Activated T-helper 17 cell treated with anti-CD3 and anti-CD28 coated beads, Interleukin-2, amount 50 U/mL, for 72 hours (primary cell): ENCODE measurements around the gene SV2C. TPM values are rescaled to one million over a fixed set of nuclear protein-coding genes. Genes with fewer than 3 reads are reported as not detected.

Experiments
- ATAC-seq: fragments of 150-1000 bp; cut with Tn5 transposase; replicated peaks from 2 replicates; pipeline ENCODE4 v1.10.0; 2021; ENCODE audit warnings: mild to moderate bottlenecking, moderate library complexity
- H3K27ac Mint-ChIP-seq: one replicate; pipeline ENCODE4 v1.8.0; 2022; ENCODE audit warnings: mixed read lengths
- H3K27me3 Mint-ChIP-seq: one replicate; pipeline ENCODE4 v1.8.0; 2022; ENCODE audit warnings: mixed read lengths
- H3K36me3 Mint-ChIP-seq: one replicate; pipeline ENCODE4 v1.8.0; 2022; ENCODE audit warnings: low read depth, mild to moderate bottlenecking, mixed read lengths
- H3K4me1 Mint-ChIP-seq: one replicate; pipeline ENCODE4 v1.8.0; 2022; ENCODE audit warnings: mixed read lengths
- H3K4me3 Mint-ChIP-seq: one replicate; pipeline ENCODE4 v1.8.0; 2022; ENCODE audit warnings: mild to moderate bottlenecking, mixed read lengths
- H3K9me3 Mint-ChIP-seq: one replicate; pipeline ENCODE4 v1.8.0; 2022; ENCODE audit warnings: mixed read lengths
- total RNA-seq, 2 donors: library from RNA; stranded (reverse); gene quantifications; one replicate each; pipeline ENCODE4 v1.2.3, GENCODE V29; 2022

Gene SV2C
- total RNA-seq, 2 donors from 2014 or later: 0.13 to 0.45 TPM

DNA sequence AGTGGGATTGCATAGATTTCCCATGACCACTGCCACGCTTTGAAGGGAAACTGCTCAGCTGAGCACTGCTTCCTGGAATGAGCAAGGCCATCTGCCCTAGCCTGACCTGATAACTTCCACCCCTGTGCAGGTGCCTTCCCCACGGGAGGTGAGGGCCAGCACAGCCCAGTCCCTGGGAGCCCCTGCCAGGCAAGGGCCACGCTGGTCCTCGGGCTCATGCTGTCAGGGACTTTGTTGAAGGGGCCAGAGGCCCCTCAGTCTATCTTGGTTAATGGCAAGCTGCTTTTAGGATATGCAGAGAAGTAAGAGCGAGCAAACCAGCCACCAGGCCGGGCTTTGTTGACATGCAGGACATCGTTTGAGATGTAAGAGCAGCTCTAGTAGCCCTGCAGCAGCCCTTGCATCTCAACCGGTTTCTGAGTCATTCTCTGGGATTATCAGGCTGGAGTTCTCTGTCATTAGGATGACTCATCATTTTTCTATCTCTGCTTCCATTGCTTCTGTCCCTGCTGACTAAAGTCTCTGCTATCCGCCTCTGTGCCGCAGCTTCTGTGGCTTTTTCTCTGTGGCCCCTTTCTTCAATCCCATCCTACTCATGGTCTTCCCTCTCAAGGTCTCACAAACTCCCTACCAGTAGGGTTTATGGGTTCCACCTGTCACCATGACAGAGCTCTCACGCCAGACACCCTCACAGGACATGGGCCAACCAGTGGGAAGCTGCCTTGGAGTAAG is 289.3 kb downstream of the SV2C start:
- no peak for ATAC-seq
- Mint-ChIP-seq H3K9me3 (no peaks in the 10 kb centered on the region), H3K27ac (peak overlapping the region; percentile 26), H3K4me1 (peaks cover 6% of the 10 kb centered on the region), H3K27me3 (no peaks in the 10 kb centered on the region), H3K4me3 (no peak overlapping the region), H3K36me3 (no peaks in the 10 kb centered on the region)

GRCh38 chr5:76376148-76376865 is 293.1 kb downstream of the SV2C start:
- Mint-ChIP-seq H3K36me3 (no peaks in the 10 kb centered on the region), H3K9me3 (no peaks in the 10 kb centered on the region), H3K27me3 (no peaks in the 10 kb centered on the region), H3K4me3 (no peak overlapping the region), H3K4me1 (peaks cover 22% of the 10 kb centered on the region), H3K27ac (no peak overlapping the region)
- ATAC-seq: no peak

DNA sequence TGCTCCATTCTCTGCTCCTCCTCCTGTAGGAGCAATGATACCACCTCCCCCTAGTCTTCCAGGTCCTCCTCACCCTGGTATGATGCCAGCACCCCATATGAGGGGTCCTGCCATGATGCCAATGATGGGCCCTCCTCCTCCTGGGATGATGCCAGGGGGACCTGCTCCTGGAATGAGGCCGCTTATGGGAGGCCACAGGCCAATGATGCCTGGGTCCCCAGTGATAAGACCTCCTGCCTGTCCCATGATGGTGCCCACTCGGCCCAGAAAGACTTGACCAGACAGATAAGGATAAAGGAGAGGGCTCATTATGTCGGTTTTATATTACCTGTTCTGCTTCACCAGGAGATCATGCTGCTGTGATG is 293.7 kb downstream of the SV2C start:
- Mint-ChIP-seq H3K27me3 (no peaks in the 10 kb centered on the region), H3K36me3 (no peaks in the 10 kb centered on the region), H3K9me3 (no peaks in the 10 kb centered on the region), H3K27ac (no peak overlapping the region), H3K4me1 (peaks cover 22% of the 10 kb centered on the region), H3K4me3 (no peak overlapping the region)
- no peak for ATAC-seq

DNA sequence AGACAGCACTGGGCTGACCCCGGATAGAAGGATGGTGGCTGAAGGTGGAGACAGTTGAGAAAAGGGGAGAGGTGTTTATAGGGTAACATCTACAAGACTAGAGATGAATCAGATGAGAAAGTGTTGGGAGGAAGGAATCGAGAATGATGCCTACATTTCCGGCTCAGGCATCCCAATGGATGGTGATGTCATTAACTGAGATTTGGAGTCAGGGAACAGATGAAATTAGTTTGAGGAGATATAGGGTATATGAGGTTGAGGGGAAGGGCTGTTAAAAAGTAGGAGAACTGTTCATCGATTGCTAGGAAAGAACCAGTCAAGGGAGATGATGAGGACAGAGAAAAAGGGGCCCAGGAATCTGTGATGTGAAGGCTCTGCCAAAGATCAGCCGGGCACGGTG is 295.2 kb downstream of the SV2C start:
- Mint-ChIP-seq H3K27me3 (no peaks in the 10 kb centered on the region), H3K27ac (peak overlapping the region; percentile 12), H3K9me3 (no peaks in the 10 kb centered on the region), H3K4me3 (peak overlapping the region; percentile 9), H3K36me3 (no peaks in the 10 kb centered on the region), H3K4me1 (peaks cover 22% of the 10 kb centered on the region)
- no peak for ATAC-seq

DNA sequence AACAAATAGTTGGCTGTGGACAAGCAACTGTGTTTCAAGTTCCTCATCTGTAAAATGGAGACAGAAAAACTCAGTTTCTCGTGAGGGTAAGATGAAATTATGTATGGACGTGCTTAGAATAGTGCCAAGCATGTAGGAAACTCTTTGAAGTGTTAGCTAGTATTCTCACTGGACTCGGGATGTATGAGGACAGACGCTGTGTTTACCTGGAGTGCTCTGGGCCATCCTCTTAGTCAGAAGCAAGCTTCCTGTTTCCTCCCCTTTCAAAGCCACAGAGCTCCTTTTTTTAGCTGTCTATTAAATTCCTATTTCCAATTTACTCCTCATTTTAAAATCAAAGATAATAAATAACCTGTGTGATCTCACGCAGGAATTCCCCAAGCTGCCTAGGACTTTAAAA is 296.1 kb downstream of the SV2C start:
- Mint-ChIP-seq H3K36me3 (no peaks in the 10 kb centered on the region), H3K4me1 (peaks cover 22% of the 10 kb centered on the region), H3K4me3 (peak overlapping the region; percentile 9), H3K27me3 (no peaks in the 10 kb centered on the region), H3K27ac (peak overlapping the region; percentile 12), H3K9me3 (no peaks in the 10 kb centered on the region)
- ATAC-seq: peak; percentile 87

DNA sequence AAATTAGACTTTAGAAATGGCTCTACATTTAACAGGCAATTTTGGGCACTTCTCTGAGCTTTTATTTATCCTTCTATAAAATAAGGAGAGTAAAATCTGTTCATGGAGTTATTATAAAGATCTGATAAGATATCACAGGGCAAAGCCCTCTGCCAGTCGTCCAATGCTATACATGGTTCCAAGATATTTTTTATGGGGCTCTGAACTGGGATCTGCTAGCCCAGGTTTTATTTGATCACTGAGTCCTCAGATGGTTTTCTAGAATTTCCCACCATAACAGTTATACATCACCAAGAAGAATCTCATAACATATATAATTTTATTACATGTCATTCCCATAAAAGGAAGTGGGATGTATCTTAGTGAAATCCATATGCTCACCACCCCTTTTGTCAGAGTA is 296.7 kb downstream of the SV2C start:
- peak overlapping the region; percentile 9 for H3K4me3 Mint-ChIP-seq
- H3K27ac Mint-ChIP-seq: peak overlapping the region; percentile 12
- no peaks in the 10 kb centered on the region for H3K27me3 Mint-ChIP-seq
- no peaks in the 10 kb centered on the region for H3K9me3 Mint-ChIP-seq
- ATAC-seq: no peak
- H3K4me1 Mint-ChIP-seq: peaks cover 24% of the 10 kb centered on the region
- H3K36me3 Mint-ChIP-seq: no peaks in the 10 kb centered on the region

- Mint-ChIP-seq H3K9me3 (no peaks in the 10 kb centered on the region), H3K27me3 (no peaks in the 10 kb centered on the region), H3K36me3 (no peaks in the 10 kb centered on the region), H3K4me3 (no peak overlapping the region), H3K27ac (peak overlapping the region; percentile 12), H3K4me1 (peaks cover 28% of the 10 kb centered on the region)
- no peak for ATAC-seq
Observed at GRCh38 chr5:76380346-76381066, 297.3 kb downstream of the SV2C start.

GRCh38 chr5:76383126-76383832 is 300.1 kb downstream of the SV2C start:
- peak overlapping the region; percentile 2 for H3K27ac Mint-ChIP-seq
- peak; percentile 48 for ATAC-seq
- H3K9me3 Mint-ChIP-seq: no peaks in the 10 kb centered on the region

DNA sequence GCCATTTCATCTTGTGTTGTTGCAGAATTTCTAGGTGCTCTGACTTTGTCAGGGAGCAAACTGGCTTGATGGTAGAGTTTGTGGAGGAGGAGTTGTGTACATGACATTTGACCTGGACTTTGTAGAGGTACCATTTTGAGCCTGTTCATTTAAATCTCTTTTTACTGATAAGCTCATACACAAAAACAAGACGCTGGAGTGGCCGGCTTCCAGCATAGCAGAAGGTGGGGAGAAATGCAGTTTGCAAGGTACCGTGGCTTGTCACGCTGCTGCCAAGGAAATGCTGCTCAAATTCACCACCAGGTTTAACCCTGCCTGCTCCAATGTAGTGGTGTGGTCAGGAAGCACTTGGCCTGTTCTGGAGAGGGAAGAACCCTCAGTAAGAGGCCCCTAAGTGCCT is 301.0 kb downstream of the SV2C start:
- no peak for ATAC-seq
- Mint-ChIP-seq H3K9me3 (no peaks in the 10 kb centered on the region), H3K27me3 (no peaks in the 10 kb centered on the region), H3K4me1 (peaks cover 16% of the 10 kb centered on the region), H3K36me3 (no peaks in the 10 kb centered on the region), H3K4me3 (peak overlapping the region; percentile 41), H3K27ac (no peak overlapping the region)

More at GRCh38 chr5:76383126-76383832, 300.1 kb downstream of the SV2C start:
- H3K4me1 Mint-ChIP-seq: peaks cover 25% of the 10 kb centered on the region
- no peak overlapping the region for H3K4me3 Mint-ChIP-seq
- no peaks in the 10 kb centered on the region for H3K27me3 Mint-ChIP-seq
- H3K36me3 Mint-ChIP-seq: no peaks in the 10 kb centered on the region

- no peak for ATAC-seq
- Mint-ChIP-seq H3K27me3 (no peaks in the 10 kb centered on the region), H3K4me3 (no peak overlapping the region), H3K9me3 (no peaks in the 10 kb centered on the region), H3K36me3 (no peaks in the 10 kb centered on the region), H3K4me1 (peaks cover 11% of the 10 kb centered on the region), H3K27ac (no peak overlapping the region)
Observed at GRCh38 chr5:76384705-76385104, 301.5 kb downstream of the SV2C start.

- ATAC-seq: no peak
- no peaks in the 10 kb centered on the region for H3K36me3 Mint-ChIP-seq
- H3K4me1 Mint-ChIP-seq: peaks cover 16% of the 10 kb centered on the region
- no peak overlapping the region for H3K4me3 Mint-ChIP-seq
- no peaks in the 10 kb centered on the region for H3K9me3 Mint-ChIP-seq
- H3K27me3 Mint-ChIP-seq: no peaks in the 10 kb centered on the region
- H3K27ac Mint-ChIP-seq: no peak overlapping the region
Observed at GRCh38 chr5:76385540-76385939, 302.4 kb downstream of the SV2C start.

GRCh38 chr5:76386360-76386759 is 303.2 kb downstream of the SV2C start:
- Mint-ChIP-seq H3K27ac (no peak overlapping the region), H3K4me3 (no peak overlapping the region), H3K27me3 (no peaks in the 10 kb centered on the region), H3K9me3 (no peaks in the 10 kb centered on the region), H3K36me3 (no peaks in the 10 kb centered on the region), H3K4me1 (peaks cover 12% of the 10 kb centered on the region)
- ATAC-seq: no peak

- Mint-ChIP-seq H3K27ac (no peak overlapping the region), H3K36me3 (no peaks in the 10 kb centered on the region), H3K4me3 (no peak overlapping the region), H3K27me3 (no peaks in the 10 kb centered on the region), H3K4me1 (peaks cover 19% of the 10 kb centered on the region), H3K9me3 (no peaks in the 10 kb centered on the region)
- no peak for ATAC-seq
Observed at GRCh38 chr5:76388236-76388635, 305.1 kb downstream of the SV2C start.

- peaks cover 20% of the 10 kb centered on the region for H3K4me1 Mint-ChIP-seq
- H3K9me3 Mint-ChIP-seq: no peaks in the 10 kb centered on the region
- H3K27me3 Mint-ChIP-seq: no peaks in the 10 kb centered on the region
- no peaks in the 10 kb centered on the region for H3K36me3 Mint-ChIP-seq
- H3K27ac Mint-ChIP-seq: no peak overlapping the region
- ATAC-seq: no peak
- H3K4me3 Mint-ChIP-seq: no peak overlapping the region
Observed at GRCh38 chr5:76388791-76389512, 305.8 kb downstream of the SV2C start.
